ENCODE results near the gene ABCB7.

Gene ABCB7

DNA sequence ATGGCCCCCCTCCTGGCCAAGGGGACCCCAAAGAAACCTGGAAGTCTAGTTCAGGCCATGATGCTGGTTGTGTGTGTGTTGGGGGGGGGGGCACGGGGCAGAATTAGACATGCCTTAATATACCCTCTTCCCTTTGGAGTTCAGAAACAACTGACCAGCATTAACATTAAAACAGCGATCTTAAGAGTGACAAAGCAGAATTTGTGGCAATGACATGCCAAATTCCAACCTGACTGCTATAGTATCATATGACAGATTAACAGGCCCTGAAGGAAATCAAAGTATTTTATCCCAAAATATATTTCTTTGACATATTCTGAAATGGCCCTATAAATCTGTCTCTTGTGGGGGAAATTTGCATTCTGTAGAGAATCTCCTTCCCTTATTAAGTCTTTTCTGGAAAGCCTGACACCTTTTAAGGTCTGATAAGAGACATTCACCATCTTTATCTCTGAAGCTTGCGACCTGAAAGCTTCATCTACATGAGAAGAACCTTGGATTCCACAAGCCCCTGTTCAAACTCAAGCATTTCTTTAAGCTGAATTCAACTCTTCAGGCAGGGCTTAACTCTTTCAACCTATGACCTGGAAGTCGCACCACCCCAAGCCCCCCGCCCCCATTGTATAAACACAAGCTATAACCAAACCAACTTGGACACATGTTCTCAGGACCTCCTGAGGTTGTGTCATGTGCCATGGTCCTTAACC, 40.2 kb downstream of the ABCB7 start:
- H3K36me3 ChIP-seq (ENCODE audit: insufficient read depth, low read length) = peaks cover 5% of the 10 kb centered on the region
- no peaks in the 10 kb centered on the region for H3K9me3 ChIP-seq (ENCODE audit: low read length)
- no peaks in the 10 kb centered on the region for H3K4me1 ChIP-seq (ENCODE audit: insufficient read depth, low read length, severe bottlenecking)
- H4K20me1 ChIP-seq (ENCODE audit: insufficient read depth, low read length) = no peaks in the 10 kb centered on the region
- no peak overlapping the region for H3K4me2 ChIP-seq (ENCODE audit: low read length)
- no peaks in the 10 kb centered on the region for H3K9me2 ChIP-seq (ENCODE audit: low read depth, low read length)
- no peak overlapping the region for H2AFZ ChIP-seq (ENCODE audit: low read length)
- H3K9ac ChIP-seq (ENCODE audit: low read length) = no peak overlapping the region
- H3F3A ChIP-seq (ENCODE audit: insufficient read depth, low read length) = no peaks in the 10 kb centered on the region
- H3K4me3 ChIP-seq (ENCODE audit: low read depth, low read length, poor library complexity, severe bottlenecking) = no peak overlapping the region
- TF ChIP-seq, protein P1, sequence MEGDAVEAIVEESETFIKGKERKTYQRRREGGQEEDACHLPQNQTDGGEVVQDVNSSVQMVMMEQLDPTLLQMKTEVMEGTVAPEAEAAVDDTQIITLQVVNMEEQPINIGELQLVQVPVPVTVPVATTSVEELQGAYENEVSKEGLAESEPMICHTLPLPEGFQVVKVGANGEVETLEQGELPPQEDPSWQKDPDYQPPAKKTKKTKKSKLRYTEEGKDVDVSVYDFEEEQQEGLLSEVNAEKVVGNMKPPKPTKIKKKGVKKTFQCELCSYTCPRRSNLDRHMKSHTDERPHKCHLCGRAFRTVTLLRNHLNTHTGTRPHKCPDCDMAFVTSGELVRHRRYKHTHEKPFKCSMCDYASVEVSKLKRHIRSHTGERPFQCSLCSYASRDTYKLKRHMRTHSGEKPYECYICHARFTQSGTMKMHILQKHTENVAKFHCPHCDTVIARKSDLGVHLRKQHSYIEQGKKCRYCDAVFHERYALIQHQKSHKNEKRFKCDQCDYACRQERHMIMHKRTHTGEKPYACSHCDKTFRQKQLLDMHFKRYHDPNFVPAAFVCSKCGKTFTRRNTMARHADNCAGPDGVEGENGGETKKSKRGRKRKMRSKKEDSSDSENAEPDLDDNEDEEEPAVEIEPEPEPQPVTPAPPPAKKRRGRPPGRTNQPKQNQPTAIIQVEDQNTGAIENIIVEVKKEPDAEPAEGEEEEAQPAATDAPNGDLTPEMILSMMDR (IDR thresholded peaks at IDR 0.05; ENCODE audit: low read length) = no peak
- TF ChIP-seq EZH2 (IDR thresholded peaks at IDR 0.05; ENCODE audit: borderline replicate concordance, low read length) = no peak
- no peaks in the 10 kb centered on the region for H3K27me3 ChIP-seq (ENCODE audit: insufficient read depth, low read length)
- no peaks in the 10 kb centered on the region for H3K79me2 ChIP-seq (ENCODE audit: insufficient read depth, low read length)
- no peak overlapping the region for H3K27ac ChIP-seq (ENCODE audit: low read depth, low read length, poor library complexity, severe bottlenecking)

DNA sequence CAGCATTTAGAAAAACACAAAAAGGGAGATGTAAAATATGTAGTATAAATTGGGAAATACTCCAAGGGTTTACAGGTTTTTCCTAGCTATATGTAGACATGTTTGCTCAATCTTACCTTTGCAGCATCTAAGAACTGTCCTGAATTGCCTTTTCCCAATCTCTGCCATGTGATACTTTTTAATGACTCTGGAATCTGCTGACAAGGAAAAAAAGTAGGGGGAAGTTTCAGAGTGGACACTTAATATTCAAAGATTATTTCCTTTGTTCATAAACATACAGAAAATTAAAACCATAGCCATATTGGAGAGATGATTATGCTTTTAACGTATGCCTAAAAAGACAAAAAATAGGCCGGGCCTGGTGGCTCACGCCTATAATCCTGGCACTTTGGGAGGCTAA, 41.4 kb downstream of the ABCB7 start:
- Histone ChIP-seq H3K27ac (ENCODE audit: low read depth, low read length, poor library complexity, severe bottlenecking) (no peak overlapping the region), H3K36me3 (ENCODE audit: insufficient read depth, low read length) (peaks cover 5% of the 10 kb centered on the region), H3K4me2 (ENCODE audit: low read length) (no peak overlapping the region), H4K20me1 (ENCODE audit: insufficient read depth, low read length) (no peaks in the 10 kb centered on the region), H3F3A (ENCODE audit: insufficient read depth, low read length) (no peaks in the 10 kb centered on the region), H3K4me3 (ENCODE audit: low read depth, low read length, poor library complexity, severe bottlenecking) (no peak overlapping the region), H3K9me3 (ENCODE audit: low read length) (no peaks in the 10 kb centered on the region), H3K79me2 (ENCODE audit: insufficient read depth, low read length) (no peaks in the 10 kb centered on the region), H3K9ac (ENCODE audit: low read length) (no peak overlapping the region), H3K27me3 (ENCODE audit: insufficient read depth, low read length) (no peaks in the 10 kb centered on the region), H3K9me2 (ENCODE audit: low read depth, low read length) (no peaks in the 10 kb centered on the region), H2AFZ (ENCODE audit: low read length) (no peak overlapping the region), H3K4me1 (ENCODE audit: insufficient read depth, low read length, severe bottlenecking) (no peaks in the 10 kb centered on the region)
- TF ChIP-seq, protein P1 (IDR thresholded peaks at IDR 0.05; ENCODE audit: low read length) = no peak
- no peak for TF ChIP-seq EZH2 (IDR thresholded peaks at IDR 0.05; ENCODE audit: borderline replicate concordance, low read length)

DNA sequence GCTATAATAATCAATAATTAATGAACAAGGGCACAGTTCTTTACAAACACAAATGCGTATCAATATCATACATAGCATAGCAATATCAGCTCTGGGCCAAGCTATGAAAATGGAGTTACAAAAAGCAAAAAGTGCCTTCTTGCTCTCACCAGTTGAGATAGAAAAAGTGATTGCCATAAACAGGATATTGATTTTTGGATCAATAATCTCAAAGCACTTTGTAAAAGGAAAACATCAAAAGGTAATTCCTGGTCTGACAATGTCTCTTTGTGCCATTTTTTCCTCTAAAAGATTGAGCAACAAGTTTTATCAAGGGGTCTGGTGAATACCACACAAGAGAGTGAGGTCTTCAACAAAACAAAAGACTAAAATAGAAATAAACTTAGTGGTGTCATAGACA, 42.4 kb downstream of the ABCB7 start:
- Histone ChIP-seq H3K36me3 (ENCODE audit: insufficient read depth, low read length) (peaks cover 5% of the 10 kb centered on the region), H3K79me2 (ENCODE audit: insufficient read depth, low read length) (no peaks in the 10 kb centered on the region), H3K27ac (ENCODE audit: low read depth, low read length, poor library complexity, severe bottlenecking) (no peak overlapping the region), H3K9me3 (ENCODE audit: low read length) (no peaks in the 10 kb centered on the region), H3F3A (ENCODE audit: insufficient read depth, low read length) (no peaks in the 10 kb centered on the region), H3K4me1 (ENCODE audit: insufficient read depth, low read length, severe bottlenecking) (no peaks in the 10 kb centered on the region), H3K27me3 (ENCODE audit: insufficient read depth, low read length) (no peaks in the 10 kb centered on the region), H3K9me2 (ENCODE audit: low read depth, low read length) (no peaks in the 10 kb centered on the region), H3K4me2 (ENCODE audit: low read length) (no peak overlapping the region), H3K4me3 (ENCODE audit: low read depth, low read length, poor library complexity, severe bottlenecking) (no peak overlapping the region), H2AFZ (ENCODE audit: low read length) (no peak overlapping the region), H3K9ac (ENCODE audit: low read length) (no peak overlapping the region), H4K20me1 (ENCODE audit: insufficient read depth, low read length) (no peaks in the 10 kb centered on the region)
- TF ChIP-seq EZH2 (IDR thresholded peaks at IDR 0.05; ENCODE audit: borderline replicate concordance, low read length) = no peak
- TF ChIP-seq, protein P1 (IDR thresholded peaks at IDR 0.05; ENCODE audit: low read length) = no peak
